H1 (cell line): ENCODE measurements around the gene VPS50. TPM values are rescaled to one million over a fixed set of nuclear protein-coding genes. Genes with fewer than 3 reads are reported as not detected.

Experiments
- CTCF ChIA-PET: fragments of 300-600 bp; sonication (Branson Sonifier 250); formaldehyde crosslinking; loops from one replicate; lab custom pipeline; 2021; ENCODE audit not compliant: partially characterized antibody; lab: Charles Lee
- POLR2A ChIA-PET: fragments of 300-600 bp; sonication (Branson Sonifier 250); formaldehyde crosslinking; loops from one replicate; lab custom pipeline; 2021; ENCODE audit warnings: inconsistent platforms; ENCODE audit not compliant: partially characterized antibody; lab: Charles Lee
- DNase-seq, 2 experiments: peaks; one replicate each; pipeline versions ENCODE4 v3.0.0 to v3.0.0-alpha.2; 2010 to 2022; ENCODE audit warnings: low spot score in 2 of 2, low read depth in 1 of 2, mixed read lengths in 1 of 2
- FAIRE-seq: peaks from 2 replicates; lab custom pipeline; 2011; peaks lifted over from hg19 to GRCh38; lab: Jason Lieb, UNC
- H2AFZ ChIP-seq: 2 replicates; pipeline ENCODE4 v1.8.1; 2012; ENCODE audit warnings: low read length, inconsistent platforms
- H2AK5ac ChIP-seq: 2 replicates; pipeline ENCODE4 v1.6.1; 2013; ENCODE audit warnings: low read depth, low read length
- H2BK120ac ChIP-seq: replicated peaks from 2 replicates; pipeline ENCODE3; 2013; ENCODE audit warnings: low read depth, low read length, inconsistent platforms
- H2BK12ac ChIP-seq: 2 replicates; pipeline ENCODE4 v1.6.1; 2013; ENCODE audit warnings: low read depth, low read length
- H2BK15ac ChIP-seq: 2 replicates; pipeline ENCODE4 v1.6.1; 2013; ENCODE audit warnings: low read length
- H2BK20ac ChIP-seq: 2 replicates; pipeline ENCODE4 v1.6.1; 2013; ENCODE audit warnings: low read length
- H2BK5ac ChIP-seq: 2 replicates; pipeline ENCODE4 v1.6.1; 2013; ENCODE audit warnings: low read depth, low read length
- H3K14ac ChIP-seq: 2 replicates; pipeline ENCODE4 v1.6.1; 2013; ENCODE audit warnings: inconsistent platforms; ENCODE audit not compliant: insufficient read length
- H3K18ac ChIP-seq: 2 replicates; pipeline ENCODE4 v1.6.1; 2013; ENCODE audit warnings: low read length; ENCODE audit errors: extremely low read depth
- H3K23ac ChIP-seq: 2 replicates; pipeline ENCODE4 v1.6.1; 2013; ENCODE audit warnings: inconsistent platforms; ENCODE audit not compliant: insufficient read length
- H3K23me2 ChIP-seq: 2 replicates; pipeline ENCODE4 v1.6.1; 2013; ENCODE audit warnings: low read depth, low read length
- H3K27ac ChIP-seq: 2 replicates; pipeline ENCODE4 v1.6.1; 2011; ENCODE audit warnings: low read depth, low read length, inconsistent platforms
- H3K27me3 ChIP-seq, 4 experiments: replicated peaks in 1 of 4; 1 replicate in 1 of 4; 2 replicates in 3 of 4; pipeline versions ENCODE4 v1.6.1 to v1.8.1; 2011 to 2013; ENCODE audit warnings: low read length in 3 of 4, mild to moderate bottlenecking in 3 of 4, inconsistent platforms in 2 of 4, mixed read lengths in 2 of 4, moderate library complexity in 1 of 4; ENCODE audit not compliant: control insufficient read depth in 3 of 4, insufficient read depth in 3 of 4; ENCODE audit errors: extremely low read depth in 1 of 4
- H3K36me3 ChIP-seq, 4 experiments: 2 replicates each; pipeline versions ENCODE4 v1.6.1 to v1.8.1; 2011 to 2013; ENCODE audit warnings: mild to moderate bottlenecking in 4 of 4, low read length in 3 of 4, moderate library complexity in 2 of 4, control low read depth in 1 of 4, inconsistent platforms in 1 of 4; ENCODE audit not compliant: insufficient read depth in 4 of 4, control insufficient read depth in 2 of 4
- H3K4ac ChIP-seq: replicated peaks from 2 replicates; pipeline ENCODE3; 2013; ENCODE audit warnings: low read length, low read depth, mixed read lengths, inconsistent platforms; ENCODE audit not compliant: insufficient read length
- H3K4me1 ChIP-seq, 4 experiments: replicated peaks in 1 of 4; 1 replicate in 1 of 4; 2 replicates in 3 of 4; pipeline versions ENCODE4 v1.6.1 to v1.8.1; 2011 to 2013; ENCODE audit warnings: low read length in 3 of 4, inconsistent platforms in 2 of 4, mixed read lengths in 1 of 4; ENCODE audit not compliant: insufficient read depth in 4 of 4, control insufficient read depth in 3 of 4
- H3K4me2 ChIP-seq, 2 experiments: 2 replicates each; pipeline versions ENCODE4 v1.6.1 to v1.8.1; 2011 to 2013; ENCODE audit warnings: low read depth in 2 of 2, low read length in 2 of 2, control low read depth in 1 of 2, inconsistent platforms in 1 of 2, mild to moderate bottlenecking in 1 of 2; ENCODE audit not compliant: insufficient read depth in 1 of 2
- H3K4me3 ChIP-seq, 4 experiments: fragments of 200-600, 300-600 bp in 1 of 4; sonication (generic), shearing (Covaris generic), sonication (Bioruptor Twin) in 1 of 4; 2 replicates each; pipeline versions ENCODE4 v1.5.1 to v1.8.1; 2011 to 2016; ENCODE audit warnings: low read length in 4 of 4, low read depth in 3 of 4, control low read depth in 2 of 4, inconsistent platforms in 2 of 4, mild to moderate bottlenecking in 2 of 4, mixed read lengths in 1 of 4, moderate library complexity in 1 of 4; ENCODE audit not compliant: insufficient read depth in 2 of 4; ENCODE audit errors: extremely low read depth in 1 of 4
- H3K56ac ChIP-seq: replicated peaks from 2 replicates; pipeline ENCODE3; 2013; ENCODE audit warnings: low read depth, mild to moderate bottlenecking, mixed read lengths, low read length, inconsistent platforms; ENCODE audit not compliant: insufficient read length
- H3K79me1 ChIP-seq: 2 replicates; pipeline ENCODE4 v1.6.1; 2013; ENCODE audit warnings: low read depth, low read length, control low read depth
- H3K79me2 ChIP-seq, 2 experiments: 2 replicates each; pipeline versions ENCODE4 v1.6.1 to v1.8.1; 2012 to 2013; ENCODE audit warnings: low read length in 2 of 2, mild to moderate bottlenecking in 2 of 2, inconsistent platforms in 1 of 2; ENCODE audit not compliant: insufficient read depth in 2 of 2, control insufficient read depth in 1 of 2
- H3K9ac ChIP-seq, 4 experiments: replicated peaks in 1 of 4; 1 replicate in 1 of 4; 2 replicates in 3 of 4; pipeline versions ENCODE4 v1.6.1 to v1.8.1; 2011 to 2013; ENCODE audit warnings: low read depth in 3 of 4, low read length in 3 of 4, control low read depth in 2 of 4, mild to moderate bottlenecking in 2 of 4, moderate library complexity in 2 of 4, inconsistent platforms in 1 of 4; ENCODE audit errors: extremely low read depth in 1 of 4
- H3K9me3 ChIP-seq, 2 experiments: 2 replicates each; pipeline versions ENCODE4 v1.6.1 to v1.8.1; 2012 to 2013; ENCODE audit warnings: mild to moderate bottlenecking in 2 of 2, moderate library complexity in 2 of 2, control low read depth in 1 of 2, inconsistent platforms in 1 of 2, low read depth in 1 of 2, low read length in 1 of 2, mixed read lengths in 1 of 2; ENCODE audit not compliant: insufficient read depth in 2 of 2
- H4K20me1 ChIP-seq, 2 experiments: replicated peaks in 1 of 2; 2 replicates each; pipeline versions ENCODE3 to v1.8.1; 2011 to 2013; ENCODE audit warnings: inconsistent platforms in 2 of 2, low read length in 2 of 2, mild to moderate bottlenecking in 1 of 2; ENCODE audit not compliant: insufficient read depth in 2 of 2, control insufficient read depth in 1 of 2
- H4K5ac ChIP-seq: 2 replicates; pipeline ENCODE4 v1.6.1; 2013; ENCODE audit warnings: low read length, low read depth, mixed read lengths, inconsistent platforms; ENCODE audit not compliant: insufficient read length
- H4K8ac ChIP-seq: 2 replicates; pipeline ENCODE4 v1.8.0; 2013; ENCODE audit warnings: mild to moderate bottlenecking, moderate library complexity, low read length, inconsistent platforms; ENCODE audit not compliant: insufficient read depth; ENCODE audit errors: extremely low read depth
- H4K91ac ChIP-seq: replicated peaks from 2 replicates; pipeline ENCODE3; 2013; ENCODE audit warnings: low read length, mixed read lengths, inconsistent platforms; ENCODE audit not compliant: insufficient read length
- ASH2L ChIP-seq: fragments of 200-600, 300-600 bp; sonication (generic); IDR thresholded peaks from one replicate; pipeline ENCODE4 v1.7.1; 2017; ENCODE audit warnings: low read length
- FOSL1 ChIP-seq: IDR thresholded peaks from 2 replicates; pipeline ENCODE4 v1.6.1; 2011; ENCODE audit warnings: mild to moderate bottlenecking, low read depth, low read length, moderate library complexity; ENCODE audit not compliant: insufficient read depth
- HDAC2 ChIP-seq, 2 experiments: fragments of 300-600 bp in 1 of 2; sonication (generic) in 1 of 2; IDR thresholded peaks; 2 replicates each; pipeline ENCODE4 v1.6.1; 2011 to 2012; ENCODE audit warnings: low read depth in 2 of 2, low read length in 2 of 2, mild to moderate bottlenecking in 2 of 2, moderate library complexity in 2 of 2, borderline replicate concordance in 1 of 2, inconsistent platforms in 1 of 2
- JUND ChIP-seq: IDR thresholded peaks from 2 replicates; pipeline ENCODE4 v1.6.1; 2011; ENCODE audit warnings: mild to moderate bottlenecking, improper control_type of control experiment, low read length
- MAX ChIP-seq: IDR thresholded peaks from 2 replicates; pipeline ENCODE4 v1.6.1; 2012; ENCODE audit warnings: inconsistent platforms
- POLR2AphosphoS5 ChIP-seq: IDR thresholded peaks from 2 replicates; pipeline ENCODE4 v1.6.1; 2011; ENCODE audit warnings: low read depth, low read length
- RAD21 ChIP-seq, 2 experiments: IDR thresholded peaks in 1 of 2; conservative IDR thresholded peaks in 1 of 2; 2 replicates each; pipeline ENCODE4 v1.6.1; 2011; ENCODE audit warnings: low read depth in 2 of 2, low read length in 2 of 2, improper control_type of control experiment in 1 of 2, inconsistent platforms in 1 of 2, mild to moderate bottlenecking in 1 of 2, moderate library complexity in 1 of 2
- RNF2 ChIP-seq: fragments of 200-900, 300-1000 bp; sonication (generic); IDR thresholded peaks from 2 replicates; pipeline ENCODE4 v1.7.1; 2016; ENCODE audit warnings: borderline replicate concordance, low read depth, mild to moderate bottlenecking, antibody characterized with exemption, low read length; ENCODE audit not compliant: poor library complexity, severe bottlenecking; ENCODE audit errors: missing control alignments
- TBP ChIP-seq: IDR thresholded peaks from 2 replicates; pipeline ENCODE4 v1.6.1; 2011; ENCODE audit warnings: low read depth, low read length, improper control_type of control experiment
- WGBS, 2 experiments: shearing (Covaris generic) in 1 of 2; methylation state at CpG; one replicate each; pipeline versions ENCODE4 v1.1.6 to v1.1.7; 2013 to 2015; ENCODE audit warnings: low lambda C conversion rate in 2 of 2, mixed read lengths in 2 of 2, inconsistent platforms in 1 of 2, low coverage in 1 of 2, missing lambda C conversion rate in 1 of 2; ENCODE audit not compliant: insufficient replicate concordance in 2 of 2, insufficient coverage in 1 of 2, insufficient read length in 1 of 2; ENCODE audit errors: extremely low coverage in 1 of 2, missing lambda C conversion rate in 1 of 2; 5-methylcytosine and 5-hydroxymethylcytosine counted together
- polyA plus RNA-seq, 7 experiments: library from polyadenylated mRNA; depleted of rRNA in 3 of 7; stranded (reverse) in 5 of 7; unstranded in 2 of 7; fragments of >200 nt in 5 of 7; fragments of 200-250 nt in 2 of 7; gene quantifications; 1 replicate in 5 of 7; 2 replicates in 1 of 7; 4 replicates in 1 of 7; pipeline versions ENCODE4 v1.2.1 to v1.2.3, GENCODE V29; 2011 to 2013; ENCODE audit warnings: missing spikeins in 2 of 7, mixed read lengths in 2 of 7
- total RNA-seq: library from RNA; stranded (reverse); fragmentation: NEBNext Ultra II Directional; extraction: Animal tissue kit (Norgen Biotek cat#: 25700); gene quantifications from 2 replicates; pipeline ENCODE4 v1.2.1, GENCODE V29; 2021

Gene VPS50
- total and polyA plus RNA-seq, 2 of the 8 experiments (the other 6 are each of a cell fraction or from before 2014, with no cell fraction given): 3.7 to 9.3 TPM

GRCh38 chr7:93359520-93360198, 127.5 kb downstream of the VPS50 start:
- Histone ChIP-seq H2BK120ac (no peak overlapping the region), H2BK12ac (no peak overlapping the region), H4K8ac (no peak overlapping the region), H2AK5ac (no peak overlapping the region), H4K91ac (no peak overlapping the region), H3K4me1 (no peaks in the 10 kb centered on the region), H3K27me3 (no peaks in the 10 kb centered on the region), H2BK5ac (no peak overlapping the region), H3K27ac (no peak overlapping the region), H3K9ac (no peak overlapping the region), H3K79me2 (no peaks in the 10 kb centered on the region), H3K4me2 (no peak overlapping the region), H3K4ac (no peak overlapping the region), H3K4me3 (no peak overlapping the region), H3K23ac (no peak overlapping the region), H3K36me3 (no peaks in the 10 kb centered on the region), H2AFZ (no peak overlapping the region; the same call in 1 of the 2 replicates), H3K14ac (no peak overlapping the region), H3K23me2 (no peaks in the 10 kb centered on the region), H3K9me3 (no peaks in the 10 kb centered on the region), H4K20me1 (no peaks in the 10 kb centered on the region), H2BK15ac (no peak overlapping the region), H3K79me1 (no peaks in the 10 kb centered on the region), H2BK20ac (no peak overlapping the region), H3K18ac (no peak overlapping the region), H3K56ac (no peak overlapping the region), H4K5ac (no peak overlapping the region)
- ChIA-PET CTCF (interaction anchor here (1.1 to 2.8 kb wide), 4 partner anchors 13 to 191 kb away, joined by 4 to 9 read pairs (median 7); no protein-coding TSS in a partner anchor), POLR2A (no interaction called here)
- WGBS, 2 experiments: 88% methylated on average over 2 of the region's 2 CpGs; no CpG with 5 or more reads in 1 of the 2 experiments
- TF ChIP-seq FOSL1: no peak
- TF ChIP-seq RNF2: no peak
- no peak for TF ChIP-seq ASH2L
- TF ChIP-seq JUND: no peak
- TF ChIP-seq POLR2AphosphoS5: no peak
- TF ChIP-seq HDAC2 (IDR thresholded peaks at IDR 0.05; ENCODE audit: borderline replicate concordance in 1 of 2, low read depth in 2 of 2, low read length in 2 of 2): no peak
- no peak for TF ChIP-seq MAX
- no peak for TF ChIP-seq RAD21 (IDR thresholded peaks at IDR 0.05 in 1 of 2, conservative IDR thresholded peaks at IDR 0.05 in 1 of 2; ENCODE audit: low read depth in 2 of 2, low read length in 2 of 2)
- TF ChIP-seq TBP: no peak
- DNase-seq: no peak
- peak; percentile 50 for FAIRE-seq
